Fibroblast of mammary gland (primary cell): ENCODE data around the gene KIF25.
"Not testable (repeated sequence)": the region's sequence is repeated elsewhere in the genome, so short reads cannot be mapped to it uniquely, and the experiment has no call there.

Experiments used
- DNase-seq: peaks from one replicate; pipeline ENCODE4 v3.0.0-alpha.2; 2010; ENCODE audit warnings: low read depth
- H3K4me3 ChIP-seq: 2 replicates; pipeline ENCODE4 v1.5.1; 2011; ENCODE audit warnings: low read depth, mild to moderate bottlenecking, low read length, moderate library complexity; ENCODE audit not compliant: control insufficient read depth
- TF ChIP-seq, protein P1 (sequence below): conservative IDR thresholded peaks from 2 replicates; pipeline ENCODE4 v1.5.1; 2011; ENCODE audit warnings: low read depth, low read length, inconsistent platforms; ENCODE audit not compliant: control insufficient read depth, insufficient read depth

The KIF25 gene

DNA sequence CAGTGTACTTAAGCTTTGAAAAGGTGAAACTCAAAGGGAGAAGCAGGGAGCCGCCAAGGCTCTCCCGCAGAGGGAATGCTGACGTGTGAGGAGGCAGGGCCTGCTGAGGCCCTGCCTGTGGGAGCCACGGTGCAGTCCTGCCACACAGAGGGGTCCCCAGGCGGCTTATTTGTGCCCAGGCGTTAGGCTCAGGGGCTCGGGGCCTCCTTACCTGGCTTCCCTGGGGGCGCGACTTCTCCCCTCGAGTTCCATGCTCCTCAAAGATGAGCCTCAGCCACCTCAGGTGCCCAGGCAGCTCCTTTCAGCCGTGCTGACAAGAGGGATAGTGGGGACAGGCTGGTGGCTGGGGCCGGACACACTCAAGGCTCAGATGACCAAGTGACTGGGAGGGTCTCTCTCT lies 2.2 kb upstream of the KIF25 start:
- DNase-seq, result no peak
- TF ChIP-seq, protein P1, sequence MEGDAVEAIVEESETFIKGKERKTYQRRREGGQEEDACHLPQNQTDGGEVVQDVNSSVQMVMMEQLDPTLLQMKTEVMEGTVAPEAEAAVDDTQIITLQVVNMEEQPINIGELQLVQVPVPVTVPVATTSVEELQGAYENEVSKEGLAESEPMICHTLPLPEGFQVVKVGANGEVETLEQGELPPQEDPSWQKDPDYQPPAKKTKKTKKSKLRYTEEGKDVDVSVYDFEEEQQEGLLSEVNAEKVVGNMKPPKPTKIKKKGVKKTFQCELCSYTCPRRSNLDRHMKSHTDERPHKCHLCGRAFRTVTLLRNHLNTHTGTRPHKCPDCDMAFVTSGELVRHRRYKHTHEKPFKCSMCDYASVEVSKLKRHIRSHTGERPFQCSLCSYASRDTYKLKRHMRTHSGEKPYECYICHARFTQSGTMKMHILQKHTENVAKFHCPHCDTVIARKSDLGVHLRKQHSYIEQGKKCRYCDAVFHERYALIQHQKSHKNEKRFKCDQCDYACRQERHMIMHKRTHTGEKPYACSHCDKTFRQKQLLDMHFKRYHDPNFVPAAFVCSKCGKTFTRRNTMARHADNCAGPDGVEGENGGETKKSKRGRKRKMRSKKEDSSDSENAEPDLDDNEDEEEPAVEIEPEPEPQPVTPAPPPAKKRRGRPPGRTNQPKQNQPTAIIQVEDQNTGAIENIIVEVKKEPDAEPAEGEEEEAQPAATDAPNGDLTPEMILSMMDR, result no peak
- H3K4me3 ChIP-seq, result no peak overlapping the region

DNA sequence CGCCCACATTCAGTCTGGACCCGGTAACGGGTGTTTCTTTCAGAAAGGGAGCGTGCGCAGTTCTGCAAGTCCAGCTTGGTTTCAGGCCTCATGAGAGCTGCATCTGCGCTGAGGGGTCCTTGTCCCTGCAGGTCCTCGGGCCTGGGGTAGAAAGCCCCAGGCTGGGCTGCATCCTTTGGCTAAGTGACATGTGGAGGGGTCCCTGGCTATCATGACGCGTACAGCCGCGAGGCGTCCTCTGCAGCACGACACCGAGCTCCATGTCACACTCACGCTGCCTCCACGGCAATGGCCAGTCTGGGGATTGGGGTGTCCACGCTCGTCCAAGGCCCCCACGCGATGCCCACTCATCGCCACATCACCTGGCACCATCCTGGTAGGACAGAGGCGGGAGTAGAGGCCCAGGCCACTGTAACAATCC lies 1.7 kb upstream of the KIF25 start:
- no peak for DNase-seq
- H3K4me3 ChIP-seq, result no peak overlapping the region
- TF ChIP-seq, protein P1, result no peak

DNA sequence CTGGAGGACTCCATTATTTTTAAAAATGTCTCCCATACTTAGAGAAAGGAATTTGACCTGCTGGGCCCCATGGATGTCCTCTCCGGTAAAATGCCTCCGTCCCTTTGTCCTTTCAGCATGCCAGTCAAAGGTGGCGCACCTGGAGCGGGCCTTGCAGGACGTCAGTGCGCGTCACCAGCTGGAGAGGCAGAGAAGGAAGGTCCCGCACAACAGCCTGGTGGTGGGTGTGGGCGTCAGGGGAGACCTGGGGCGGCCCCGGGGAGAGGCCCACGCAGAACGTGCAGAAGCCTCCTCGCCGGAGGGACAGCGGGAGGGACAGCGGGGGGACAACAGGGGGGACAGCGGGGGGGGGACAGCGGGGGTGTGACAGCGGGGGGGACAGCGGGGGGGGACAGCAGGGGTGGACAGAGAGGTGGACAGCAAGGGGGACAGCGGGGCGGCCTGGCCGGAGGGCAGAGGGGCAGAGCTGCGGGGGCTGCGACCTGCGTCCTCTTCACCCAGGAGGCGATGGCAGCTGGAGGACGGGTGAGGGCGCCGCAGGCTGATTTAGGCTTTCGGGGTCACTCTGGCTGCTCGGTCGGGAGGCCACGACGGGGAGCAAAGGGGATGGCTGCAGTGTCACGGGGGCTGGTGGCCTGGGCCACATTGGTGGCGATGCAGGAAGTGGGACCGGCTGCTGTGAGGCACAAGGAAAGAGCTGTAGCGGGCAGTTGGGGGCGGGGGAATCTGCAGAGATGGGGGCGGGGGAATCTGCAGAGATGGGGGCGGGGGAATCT lies 859 bp upstream of the KIF25 start:
- H3K4me3 ChIP-seq, result no peak overlapping the region
- TF ChIP-seq, protein P1, result no peak
- no peak for DNase-seq

DNA sequence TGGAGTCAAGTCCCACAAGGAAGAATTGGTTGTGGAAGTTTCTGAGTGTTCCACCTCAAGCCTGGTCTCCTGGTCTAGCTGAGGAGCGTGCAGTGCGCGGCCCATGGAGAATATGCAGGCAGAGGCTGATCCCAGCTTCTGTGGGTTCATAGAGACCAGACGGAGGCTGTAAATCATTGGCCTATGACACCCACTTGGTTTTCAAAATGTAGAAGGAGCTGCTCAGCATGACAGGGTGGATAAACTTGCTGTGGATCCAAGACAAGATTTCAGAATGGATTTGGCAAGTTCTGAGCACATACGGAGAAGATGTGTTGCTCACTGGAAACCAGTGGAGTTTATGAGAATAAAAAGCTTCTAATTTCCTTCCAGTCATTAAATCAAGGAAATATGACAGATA lies 744 bp downstream of the KIF25 start:
- no peak overlapping the region for H3K4me3 ChIP-seq
- TF ChIP-seq, protein P1, result no peak
- peak; percentile 60 for DNase-seq

- H3K4me3 ChIP-seq, result no peak overlapping the region
- TF ChIP-seq, protein P1, result no peak
- DNase-seq, result no peak
Observed at GRCh38 chr6:168000198-168001028, 2.9 kb downstream of the KIF25 start.

DNA sequence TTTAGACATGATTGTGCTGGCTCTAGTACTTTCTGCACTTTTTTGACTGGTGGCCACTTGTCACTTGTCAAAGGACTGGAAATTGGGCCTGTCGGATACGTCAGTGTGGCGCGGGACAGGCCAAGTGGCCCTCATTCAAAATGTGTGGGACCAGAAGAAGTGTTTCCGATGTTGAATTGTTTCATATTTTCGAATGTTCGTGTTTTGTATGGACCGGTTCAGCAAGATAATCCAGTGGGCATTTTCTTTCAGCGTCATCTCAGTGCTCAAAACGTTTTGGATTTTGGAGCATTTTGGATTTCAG lies 3.5 kb downstream of the KIF25 start:
- H3K4me3 ChIP-seq, result no peak overlapping the region
- DNase-seq, result no peak
- TF ChIP-seq, protein P1, result no peak

DNA sequence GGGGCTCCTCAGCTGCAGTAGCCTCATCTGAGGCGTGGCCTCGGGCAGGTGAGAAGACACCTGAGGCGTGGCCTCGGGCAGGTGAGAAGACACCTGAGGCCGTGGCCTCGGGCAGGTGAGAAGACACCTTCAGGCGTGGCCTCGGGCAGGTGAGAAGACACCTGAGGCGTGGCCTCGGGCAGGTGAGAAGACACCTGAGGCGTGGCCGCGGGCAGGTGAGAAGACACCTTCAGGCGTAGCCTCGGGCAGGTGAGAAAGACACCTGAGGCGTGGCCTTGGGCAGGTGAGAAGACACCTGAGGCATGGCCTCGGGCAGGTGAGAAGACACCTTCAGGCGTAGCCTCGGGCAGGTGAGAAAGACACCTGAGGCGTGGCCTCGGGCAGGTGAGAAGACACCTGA lies 4.0 kb downstream of the KIF25 start:
- not testable (repeated sequence) for DNase-seq, H3K4me3 ChIP-seq
